HL-60 (cell line): Measurements from ENCODE around the gene ELAVL1.

Source experiments
- DNase-seq, 2 experiments: peaks; one replicate each; pipeline ENCODE4 v3.0.0-alpha.2; 2010 to 2020; ENCODE audit warnings: low read depth in 1 of 2, low spot score in 1 of 2
- H3K27ac ChIP-seq: fragments of 250-450 bp; sonication (Bioruptor Pico); replicated peaks from 2 replicates; pipeline ENCODE4 v1.5.1; 2020; ENCODE audit warnings: mild to moderate bottlenecking, moderate library complexity
- H3K27me3 ChIP-seq: fragments of 250-450 bp; sonication (Bioruptor Pico); 2 replicates; pipeline ENCODE4 v1.5.1; 2021; ENCODE audit warnings: mild to moderate bottlenecking, moderate library complexity; ENCODE audit not compliant: insufficient read depth, poor library complexity, severe bottlenecking
- H3K4me3 ChIP-seq: replicated peaks from 2 replicates; pipeline ENCODE4 v1.5.1; 2011; ENCODE audit warnings: mild to moderate bottlenecking, control low read depth, low read length; ENCODE audit not compliant: insufficient read depth
- GABPA ChIP-seq: IDR thresholded peaks from 2 replicates; pipeline ENCODE4 v1.6.1; 2012; ENCODE audit warnings: low read depth
- POLR2AphosphoS5 ChIP-seq: IDR thresholded peaks from 2 replicates; pipeline ENCODE4 v1.6.1; 2012; ENCODE audit warnings: low read depth
- SPI1 ChIP-seq: IDR thresholded peaks from 2 replicates; pipeline ENCODE4 v1.6.1; 2012; ENCODE audit warnings: low read depth, mild to moderate bottlenecking, borderline replicate concordance
- TF ChIP-seq, protein P1 (sequence below): IDR thresholded peaks from one replicate; pipeline ENCODE4 v1.5.1; 2011; ENCODE audit warnings: low read length, control low read depth, inconsistent platforms; ENCODE audit not compliant: insufficient read depth
- TF ChIP-seq, protein P2 (sequence below): IDR thresholded peaks from 2 replicates; pipeline ENCODE4 v1.6.1; 2012; ENCODE audit warnings: low read depth; ENCODE audit not compliant: insufficient replicate concordance

Gene ELAVL1

DNA sequence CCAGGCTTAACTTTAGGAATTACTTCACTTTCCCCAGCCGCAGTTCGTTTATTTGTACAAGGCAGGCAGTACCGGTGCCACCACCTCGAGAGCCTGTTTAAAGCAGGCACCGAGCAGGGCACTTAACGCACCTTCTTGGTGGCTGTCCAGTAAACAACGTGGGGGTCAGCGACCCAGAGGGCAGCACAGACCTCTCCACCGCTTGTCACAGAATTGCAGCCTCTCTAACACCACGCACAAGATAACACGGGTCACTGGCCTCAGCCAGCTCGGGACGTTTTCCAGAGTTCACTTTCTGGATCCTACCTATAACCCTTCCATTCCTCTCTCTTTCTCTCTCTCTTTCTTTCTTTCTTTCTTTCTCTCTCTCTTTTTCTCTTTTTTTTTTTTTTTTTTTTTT, 16.8 kb upstream of the ELAVL1 start:
- TF ChIP-seq GABPA (no peak), POLR2AphosphoS5 (no peak), SPI1 (no peak)
- TF ChIP-seq, protein P1, sequence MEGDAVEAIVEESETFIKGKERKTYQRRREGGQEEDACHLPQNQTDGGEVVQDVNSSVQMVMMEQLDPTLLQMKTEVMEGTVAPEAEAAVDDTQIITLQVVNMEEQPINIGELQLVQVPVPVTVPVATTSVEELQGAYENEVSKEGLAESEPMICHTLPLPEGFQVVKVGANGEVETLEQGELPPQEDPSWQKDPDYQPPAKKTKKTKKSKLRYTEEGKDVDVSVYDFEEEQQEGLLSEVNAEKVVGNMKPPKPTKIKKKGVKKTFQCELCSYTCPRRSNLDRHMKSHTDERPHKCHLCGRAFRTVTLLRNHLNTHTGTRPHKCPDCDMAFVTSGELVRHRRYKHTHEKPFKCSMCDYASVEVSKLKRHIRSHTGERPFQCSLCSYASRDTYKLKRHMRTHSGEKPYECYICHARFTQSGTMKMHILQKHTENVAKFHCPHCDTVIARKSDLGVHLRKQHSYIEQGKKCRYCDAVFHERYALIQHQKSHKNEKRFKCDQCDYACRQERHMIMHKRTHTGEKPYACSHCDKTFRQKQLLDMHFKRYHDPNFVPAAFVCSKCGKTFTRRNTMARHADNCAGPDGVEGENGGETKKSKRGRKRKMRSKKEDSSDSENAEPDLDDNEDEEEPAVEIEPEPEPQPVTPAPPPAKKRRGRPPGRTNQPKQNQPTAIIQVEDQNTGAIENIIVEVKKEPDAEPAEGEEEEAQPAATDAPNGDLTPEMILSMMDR, result no peak
- TF ChIP-seq, protein P2, sequence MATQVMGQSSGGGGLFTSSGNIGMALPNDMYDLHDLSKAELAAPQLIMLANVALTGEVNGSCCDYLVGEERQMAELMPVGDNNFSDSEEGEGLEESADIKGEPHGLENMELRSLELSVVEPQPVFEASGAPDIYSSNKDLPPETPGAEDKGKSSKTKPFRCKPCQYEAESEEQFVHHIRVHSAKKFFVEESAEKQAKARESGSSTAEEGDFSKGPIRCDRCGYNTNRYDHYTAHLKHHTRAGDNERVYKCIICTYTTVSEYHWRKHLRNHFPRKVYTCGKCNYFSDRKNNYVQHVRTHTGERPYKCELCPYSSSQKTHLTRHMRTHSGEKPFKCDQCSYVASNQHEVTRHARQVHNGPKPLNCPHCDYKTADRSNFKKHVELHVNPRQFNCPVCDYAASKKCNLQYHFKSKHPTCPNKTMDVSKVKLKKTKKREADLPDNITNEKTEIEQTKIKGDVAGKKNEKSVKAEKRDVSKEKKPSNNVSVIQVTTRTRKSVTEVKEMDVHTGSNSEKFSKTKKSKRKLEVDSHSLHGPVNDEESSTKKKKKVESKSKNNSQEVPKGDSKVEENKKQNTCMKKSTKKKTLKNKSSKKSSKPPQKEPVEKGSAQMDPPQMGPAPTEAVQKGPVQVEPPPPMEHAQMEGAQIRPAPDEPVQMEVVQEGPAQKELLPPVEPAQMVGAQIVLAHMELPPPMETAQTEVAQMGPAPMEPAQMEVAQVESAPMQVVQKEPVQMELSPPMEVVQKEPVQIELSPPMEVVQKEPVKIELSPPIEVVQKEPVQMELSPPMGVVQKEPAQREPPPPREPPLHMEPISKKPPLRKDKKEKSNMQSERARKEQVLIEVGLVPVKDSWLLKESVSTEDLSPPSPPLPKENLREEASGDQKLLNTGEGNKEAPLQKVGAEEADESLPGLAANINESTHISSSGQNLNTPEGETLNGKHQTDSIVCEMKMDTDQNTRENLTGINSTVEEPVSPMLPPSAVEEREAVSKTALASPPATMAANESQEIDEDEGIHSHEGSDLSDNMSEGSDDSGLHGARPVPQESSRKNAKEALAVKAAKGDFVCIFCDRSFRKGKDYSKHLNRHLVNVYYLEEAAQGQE, result no peak
- Histone ChIP-seq H3K27ac (no peak overlapping the region), H3K4me3 (no peak overlapping the region)

DNA sequence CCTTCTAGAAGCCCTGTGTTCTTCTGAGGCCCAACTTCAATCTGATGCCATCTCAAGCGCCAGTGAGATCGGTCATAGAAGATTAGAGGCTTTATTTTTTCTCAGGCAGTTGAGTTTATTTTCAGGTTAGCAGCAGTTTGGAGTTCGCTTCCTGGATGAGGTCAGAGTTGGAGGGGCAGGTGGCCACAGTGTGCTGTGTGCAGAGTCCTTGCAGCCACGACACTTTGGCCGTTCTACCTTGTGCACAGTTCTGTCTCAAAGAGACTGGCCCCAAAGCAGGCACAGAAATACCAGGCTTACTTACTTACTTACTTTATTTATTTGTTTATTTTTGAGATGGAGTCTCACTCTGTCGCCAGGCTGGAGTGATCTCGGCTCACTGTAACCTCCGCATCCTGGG, 15.9 kb upstream of the ELAVL1 start:
- DNase-seq, result no peak
- TF ChIP-seq, protein P2, result no peak
- TF ChIP-seq, protein P1, result no peak
- TF ChIP-seq SPI1 (no peak), GABPA (no peak), POLR2AphosphoS5 (no peak)
- Histone ChIP-seq H3K27me3 (no peaks in the 10 kb centered on the region), H3K4me3 (no peak overlapping the region), H3K27ac (no peak overlapping the region)

More for the DNA sequence above, 16.8 kb upstream of the ELAVL1 start:
- DNase-seq, result no peak
- no peaks in the 10 kb centered on the region for H3K27me3 ChIP-seq

DNA sequence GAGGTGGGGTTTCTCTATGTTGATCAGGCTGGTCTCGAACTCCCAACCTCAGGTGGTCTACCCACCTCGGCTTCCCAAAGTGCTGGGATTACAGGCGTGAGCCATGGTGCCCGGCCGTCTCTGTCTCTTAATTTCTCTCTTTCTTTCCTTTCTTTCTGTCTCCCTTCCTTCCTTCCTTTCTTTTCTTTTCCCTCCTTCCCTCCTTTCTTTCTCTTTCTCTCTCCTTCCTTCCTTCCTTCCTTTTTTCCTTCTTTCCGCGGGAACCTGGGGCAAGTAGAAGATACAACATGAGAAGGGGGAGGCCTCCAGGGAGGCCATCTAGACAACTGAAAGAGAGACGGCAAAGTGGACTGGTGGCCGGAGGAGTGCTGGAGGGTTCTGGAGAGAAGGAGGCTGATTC, 15.2 kb upstream of the ELAVL1 start:
- Histone ChIP-seq H3K27ac (no peak overlapping the region), H3K4me3 (no peak overlapping the region), H3K27me3 (no peaks in the 10 kb centered on the region)
- TF ChIP-seq, protein P2, result no peak
- no peak for TF ChIP-seq POLR2AphosphoS5
- TF ChIP-seq SPI1, result no peak
- TF ChIP-seq GABPA, result no peak
- TF ChIP-seq, protein P1, result no peak
- DNase-seq, result no peak
